IPS-18a (cell line): ENCODE data around the gene ARID3B.

Source experiments
- H3K27ac ChIP-seq: one replicate; pipeline ENCODE4 v1.5.1; 2013; ENCODE audit warnings: low read length
- H3K27me3 ChIP-seq: one replicate; pipeline ENCODE4 v1.6.1; 2013; ENCODE audit warnings: mild to moderate bottlenecking, low read length; ENCODE audit not compliant: control insufficient read depth, insufficient read depth
- H3K36me3 ChIP-seq: one replicate; pipeline ENCODE4 v1.6.1; 2013; ENCODE audit warnings: low read depth, low read length; ENCODE audit not compliant: control insufficient read depth
- H3K4me1 ChIP-seq: one replicate; pipeline ENCODE4 v1.6.1; 2013; ENCODE audit warnings: low read depth, low read length; ENCODE audit not compliant: control insufficient read depth
- H3K4me3 ChIP-seq: one replicate; pipeline ENCODE4 v1.5.1; 2013; ENCODE audit warnings: low read length
- H3K9ac ChIP-seq: one replicate; pipeline ENCODE4 v1.6.1; 2013; ENCODE audit warnings: mild to moderate bottlenecking, low read length, moderate library complexity
- H3K9me3 ChIP-seq: one replicate; pipeline ENCODE4 v1.6.1; 2013; ENCODE audit warnings: low read depth, low read length; ENCODE audit not compliant: control insufficient read depth

ARID3B gene

GRCh38 chr15:74549816-74550215 lies 8.8 kb downstream of the ARID3B start:
- H3K27ac ChIP-seq = no peak overlapping the region
- no peak overlapping the region for H3K9ac ChIP-seq
- H3K36me3 ChIP-seq = peaks cover 72% of the 10 kb centered on the region
- no peaks in the 10 kb centered on the region for H3K9me3 ChIP-seq
- no peaks in the 10 kb centered on the region for H3K27me3 ChIP-seq
- H3K4me1 ChIP-seq = no peaks in the 10 kb centered on the region
- no peak overlapping the region for H3K4me3 ChIP-seq

- no peak overlapping the region for H3K9ac ChIP-seq
- no peaks in the 10 kb centered on the region for H3K4me1 ChIP-seq
- H3K4me3 ChIP-seq = no peak overlapping the region
- H3K9me3 ChIP-seq = no peaks in the 10 kb centered on the region
- no peak overlapping the region for H3K27ac ChIP-seq
- no peaks in the 10 kb centered on the region for H3K27me3 ChIP-seq
- H3K36me3 ChIP-seq = peaks cover 58% of the 10 kb centered on the region
Measured at GRCh38 chr15:74551714-74552113, 10.7 kb downstream of the ARID3B start.

GRCh38 chr15:74552773-74553441 lies 11.9 kb downstream of the ARID3B start:
- Histone ChIP-seq H3K36me3 (peaks cover 52% of the 10 kb centered on the region), H3K27me3 (no peaks in the 10 kb centered on the region), H3K9ac (no peak overlapping the region), H3K4me3 (no peak overlapping the region), H3K9me3 (no peaks in the 10 kb centered on the region), H3K27ac (no peak overlapping the region), H3K4me1 (no peaks in the 10 kb centered on the region)

GRCh38 chr15:74555192-74555591 lies 14.2 kb downstream of the ARID3B start:
- Histone ChIP-seq H3K9ac (no peak overlapping the region), H3K4me3 (no peak overlapping the region), H3K36me3 (peaks cover 34% of the 10 kb centered on the region), H3K27me3 (no peaks in the 10 kb centered on the region), H3K27ac (no peak overlapping the region), H3K9me3 (no peaks in the 10 kb centered on the region), H3K4me1 (no peaks in the 10 kb centered on the region)

- no peaks in the 10 kb centered on the region for H3K4me1 ChIP-seq
- no peak overlapping the region for H3K4me3 ChIP-seq
- peaks cover 13% of the 10 kb centered on the region for H3K36me3 ChIP-seq
- no peaks in the 10 kb centered on the region for H3K27me3 ChIP-seq
- no peak overlapping the region for H3K9ac ChIP-seq
- no peak overlapping the region for H3K27ac ChIP-seq
- no peaks in the 10 kb centered on the region for H3K9me3 ChIP-seq
Measured at GRCh38 chr15:74558706-74559105, 17.7 kb downstream of the ARID3B start.

GRCh38 chr15:74563442-74563841 lies 22.4 kb downstream of the ARID3B start:
- Histone ChIP-seq H3K9me3 (no peaks in the 10 kb centered on the region), H3K4me1 (no peaks in the 10 kb centered on the region), H3K27me3 (no peaks in the 10 kb centered on the region), H3K9ac (no peak overlapping the region), H3K27ac (no peak overlapping the region), H3K4me3 (no peak overlapping the region), H3K36me3 (peaks cover 19% of the 10 kb centered on the region)

GRCh38 chr15:74564182-74564581 lies 23.2 kb downstream of the ARID3B start:
- H3K9ac ChIP-seq = no peak overlapping the region
- H3K27me3 ChIP-seq = no peaks in the 10 kb centered on the region
- H3K4me1 ChIP-seq = no peaks in the 10 kb centered on the region
- H3K36me3 ChIP-seq = peaks cover 25% of the 10 kb centered on the region
- no peaks in the 10 kb centered on the region for H3K9me3 ChIP-seq
- H3K4me3 ChIP-seq = no peak overlapping the region
- H3K27ac ChIP-seq = no peak overlapping the region

GRCh38 chr15:74565381-74566085 lies 24.5 kb downstream of the ARID3B start:
- H3K4me1 ChIP-seq = no peaks in the 10 kb centered on the region

GRCh38 chr15:74568594-74568993 lies 27.6 kb downstream of the ARID3B start:
- Histone ChIP-seq H3K36me3 (peaks cover 56% of the 10 kb centered on the region), H3K4me3 (no peak overlapping the region), H3K27ac (no peak overlapping the region), H3K9me3 (no peaks in the 10 kb centered on the region), H3K27me3 (no peaks in the 10 kb centered on the region), H3K9ac (no peak overlapping the region), H3K4me1 (no peaks in the 10 kb centered on the region)

More at GRCh38 chr15:74565381-74566085, 24.5 kb downstream of the ARID3B start:
- Histone ChIP-seq H3K9me3 (no peaks in the 10 kb centered on the region), H3K4me3 (no peak overlapping the region), H3K36me3 (peaks cover 37% of the 10 kb centered on the region), H3K9ac (no peak overlapping the region), H3K27me3 (no peaks in the 10 kb centered on the region), H3K27ac (no peak overlapping the region)

GRCh38 chr15:74569731-74570070 lies 28.7 kb downstream of the ARID3B start:
- peaks cover 61% of the 10 kb centered on the region for H3K36me3 ChIP-seq
- H3K27ac ChIP-seq = no peak overlapping the region
- H3K27me3 ChIP-seq = no peaks in the 10 kb centered on the region
- no peaks in the 10 kb centered on the region for H3K9me3 ChIP-seq
- H3K9ac ChIP-seq = no peak overlapping the region
- no peaks in the 10 kb centered on the region for H3K4me1 ChIP-seq
- H3K4me3 ChIP-seq = no peak overlapping the region

- Histone ChIP-seq H3K27me3 (no peaks in the 10 kb centered on the region), H3K36me3 (peaks cover 74% of the 10 kb centered on the region), H3K4me1 (no peaks in the 10 kb centered on the region), H3K9ac (no peak overlapping the region), H3K27ac (no peak overlapping the region), H3K4me3 (no peak overlapping the region), H3K9me3 (no peaks in the 10 kb centered on the region)
Measured at GRCh38 chr15:74571191-74571590, 30.2 kb downstream of the ARID3B start.

GRCh38 chr15:74573987-74574386 lies 33.0 kb downstream of the ARID3B start:
- H3K36me3 ChIP-seq = peaks cover 78% of the 10 kb centered on the region

More at GRCh38 chr15:74573987-74574386, 33.0 kb downstream of the ARID3B start:
- no peaks in the 10 kb centered on the region for H3K27me3 ChIP-seq
- no peaks in the 10 kb centered on the region for H3K4me1 ChIP-seq
- no peak overlapping the region for H3K4me3 ChIP-seq
- no peak overlapping the region for H3K9ac ChIP-seq
- H3K9me3 ChIP-seq = no peaks in the 10 kb centered on the region
- no peak overlapping the region for H3K27ac ChIP-seq
